SK-N-SH (cell line): Measurements from ENCODE around the gene SLC25A21. TPM values are rescaled to one million over a fixed set of nuclear protein-coding genes. Genes with fewer than 3 reads are reported as not detected.
"Not testable (repeated sequence)": the region's sequence is repeated elsewhere in the genome, so short reads cannot be mapped to it uniquely, and the experiment has no call there.

Experiments used
- CTCF ChIA-PET: fragments of 300-600, 350-600 bp; formaldehyde crosslinking; extraction: SDS; loops from one replicate; lab custom pipeline; 2021; lab: Yijun Ruan, JAX
- POLR2A ChIA-PET: fragments of 350-600 bp; sonication (Branson Sonifier 250); formaldehyde crosslinking; extraction: SDS; loops from one replicate; lab custom pipeline; 2020; ENCODE audit warnings: antibody characterized with exemption, inconsistent platforms; lab: Yijun Ruan, JAX
- DNase-seq: peaks from one replicate; pipeline ENCODE4 v3.0.0; 2012
- H2AFZ ChIP-seq: fragments of 200-600 bp; sonication (generic); 2 replicates; pipeline ENCODE4 v1.8.1; 2016; ENCODE audit warnings: antibody characterized with exemption, mild to moderate bottlenecking, low read depth
- H3F3A ChIP-seq: fragments of 200-600 bp; sonication (generic); replicated peaks from 2 replicates; pipeline ENCODE3; 2016; ENCODE audit warnings: antibody characterized with exemption, mild to moderate bottlenecking; ENCODE audit not compliant: insufficient read depth
- H3K27ac ChIP-seq, 2 experiments: fragments of 200-500 bp in 1 of 2; fragments of 200-600 bp in 1 of 2; sonication (Bioruptor generic) in 1 of 2; sonication (generic), shearing (Covaris generic) in 1 of 2; 2 replicates each; pipeline versions ENCODE4 v1.5.1 to v1.6.1; 2014 to 2016; ENCODE audit warnings: low read depth in 2 of 2, inconsistent platforms in 1 of 2, low read length in 1 of 2, mild to moderate bottlenecking in 1 of 2, mixed read lengths in 1 of 2
- H3K27me3 ChIP-seq: fragments of 200-600 bp; sonication (generic), shearing (Covaris generic); 2 replicates; pipeline ENCODE4 v1.6.1; 2016; ENCODE audit warnings: mixed run types; ENCODE audit not compliant: insufficient read depth
- H3K36me3 ChIP-seq, 2 experiments: fragments of 200-500 bp in 1 of 2; fragments of 200-600 bp in 1 of 2; sonication (Bioruptor generic) in 1 of 2; sonication (generic) in 1 of 2; replicated peaks in 1 of 2; 2 replicates each; pipeline versions ENCODE3 to v1.5.1; 2014 to 2016; ENCODE audit warnings: low read length in 1 of 2, mild to moderate bottlenecking in 1 of 2; ENCODE audit not compliant: insufficient read depth in 2 of 2, control insufficient read depth in 1 of 2
- H3K4me1 ChIP-seq, 2 experiments: fragments of 200-500 bp in 1 of 2; fragments of 200-600 bp in 1 of 2; sonication (Bioruptor generic) in 1 of 2; sonication (generic), shearing (Covaris generic) in 1 of 2; 2 replicates each; pipeline versions ENCODE4 v1.5.1 to v1.6.1; 2014 to 2016; ENCODE audit warnings: low read depth in 1 of 2, low read length in 1 of 2, mixed run types in 1 of 2; ENCODE audit not compliant: insufficient read depth in 2 of 2, control insufficient read depth in 1 of 2
- H3K4me2 ChIP-seq: fragments of 200-600 bp; sonication (generic), shearing (Covaris generic); 2 replicates; pipeline ENCODE4 v1.6.1; 2017; ENCODE audit warnings: mixed run types
- H3K4me3 ChIP-seq, 2 experiments: fragments of 200-500 bp in 1 of 2; fragments of 200-600 bp in 1 of 2; sonication (Bioruptor generic) in 1 of 2; sonication (generic), shearing (Covaris generic) in 1 of 2; 2 replicates each; pipeline versions ENCODE4 v1.5.1 to v1.8.1; 2014 to 2016; ENCODE audit warnings: low read depth in 2 of 2, inconsistent platforms in 1 of 2, low read length in 1 of 2, mild to moderate bottlenecking in 1 of 2, mixed read lengths in 1 of 2, moderate library complexity in 1 of 2
- H3K79me2 ChIP-seq: fragments of 200-600 bp; sonication (generic); 2 replicates; pipeline ENCODE4 v1.8.1; 2017; ENCODE audit warnings: mild to moderate bottlenecking; ENCODE audit not compliant: insufficient read depth
- H3K9ac ChIP-seq: fragments of 200-600 bp; sonication (generic); 2 replicates; pipeline ENCODE4 v1.6.1; 2017; ENCODE audit warnings: mixed run types
- H3K9me2 ChIP-seq: fragments of 200-600 bp; sonication (generic); 2 replicates; pipeline ENCODE4 v1.6.1; 2017; ENCODE audit warnings: mixed run types
- H3K9me3 ChIP-seq: fragments of 200-600 bp; sonication (generic); 2 replicates; pipeline ENCODE4 v1.6.1; 2017; ENCODE audit warnings: mixed run types, mild to moderate bottlenecking, moderate library complexity
- H4K20me1 ChIP-seq: fragments of 200-600 bp; sonication (generic); 2 replicates; pipeline ENCODE4 v1.6.1; 2017; ENCODE audit warnings: mild to moderate bottlenecking, mixed run types; ENCODE audit not compliant: insufficient read depth
- CHD2 ChIP-seq: fragments of 150-350 bp; IDR thresholded peaks from 2 replicates; pipeline ENCODE4 v1.6.1; 2018; ENCODE audit warnings: low read length; ENCODE audit not compliant: partially characterized antibody
- FOXJ3 ChIP-seq: sonication (generic); formaldehyde crosslinking; IDR thresholded peaks from 2 replicates; pipeline ENCODE4 v1.5.1; 2020; ENCODE audit warnings: mild to moderate bottlenecking, missing genetic modification reagents
- GATA2 ChIP-seq: sonication (generic); formaldehyde crosslinking; IDR thresholded peaks from 2 replicates; pipeline ENCODE4 v1.5.0; 2020; ENCODE audit warnings: mild to moderate bottlenecking, missing genetic modification reagents
- JUND ChIP-seq: IDR thresholded peaks from 2 replicates; pipeline ENCODE4 v1.4.0; 2012
- MEF2A ChIP-seq: IDR thresholded peaks from 2 replicates; pipeline ENCODE4 v1.4.0; 2012; ENCODE audit warnings: low read depth, borderline replicate concordance
- NFIC ChIP-seq: IDR thresholded peaks from 2 replicates; pipeline ENCODE4 v1.4.0; 2012; ENCODE audit warnings: borderline replicate concordance
- POLR2AphosphoS5 ChIP-seq: IDR thresholded peaks from 2 replicates; pipeline ENCODE4 v1.6.1; 2012; ENCODE audit warnings: low read depth, low read length
- RXRA ChIP-seq: IDR thresholded peaks from 2 replicates; pipeline ENCODE4 v1.4.0; 2012; ENCODE audit warnings: low read depth, mild to moderate bottlenecking, borderline replicate concordance
- SIN3A ChIP-seq: IDR thresholded peaks from 2 replicates; pipeline ENCODE4 v1.6.1; 2012; ENCODE audit warnings: low read depth, mild to moderate bottlenecking, low read length, moderate library complexity, borderline replicate concordance
- TAF1 ChIP-seq: IDR thresholded peaks from 2 replicates; pipeline ENCODE4 v1.6.1; 2012; ENCODE audit warnings: low read depth, mild to moderate bottlenecking, low read length, moderate library complexity, borderline replicate concordance
- TEAD4 ChIP-seq: IDR thresholded peaks from 2 replicates; pipeline ENCODE4 v1.4.0; 2012; ENCODE audit warnings: mild to moderate bottlenecking, borderline replicate concordance; ENCODE audit not compliant: insufficient read depth
- YY1 ChIP-seq: IDR thresholded peaks from 2 replicates; pipeline ENCODE4 v1.4.0; 2012; ENCODE audit warnings: low read depth, mild to moderate bottlenecking
- WGBS: methylation state at CpG from one replicate; pipeline ENCODE4 v1.1.6; 2017; ENCODE audit warnings: low lambda C conversion rate; 5-methylcytosine and 5-hydroxymethylcytosine counted together
- polyA plus RNA-seq, 3 experiments: library from polyadenylated mRNA; depleted of rRNA; stranded (reverse); fragments of >200 nt; gene quantifications; 2 replicates each; pipeline ENCODE4 v1.2.3, GENCODE V29; 2012
- TF ChIP-seq, protein P1 (sequence below): IDR thresholded peaks from 2 replicates; pipeline ENCODE4 v1.4.0; 2012; ENCODE audit warnings: low read depth, borderline replicate concordance

The SLC25A21 gene
- polyA plus RNA-seq, 1 of the 3 experiments (the other 2 are of a cell fraction) = not detected

DNA sequence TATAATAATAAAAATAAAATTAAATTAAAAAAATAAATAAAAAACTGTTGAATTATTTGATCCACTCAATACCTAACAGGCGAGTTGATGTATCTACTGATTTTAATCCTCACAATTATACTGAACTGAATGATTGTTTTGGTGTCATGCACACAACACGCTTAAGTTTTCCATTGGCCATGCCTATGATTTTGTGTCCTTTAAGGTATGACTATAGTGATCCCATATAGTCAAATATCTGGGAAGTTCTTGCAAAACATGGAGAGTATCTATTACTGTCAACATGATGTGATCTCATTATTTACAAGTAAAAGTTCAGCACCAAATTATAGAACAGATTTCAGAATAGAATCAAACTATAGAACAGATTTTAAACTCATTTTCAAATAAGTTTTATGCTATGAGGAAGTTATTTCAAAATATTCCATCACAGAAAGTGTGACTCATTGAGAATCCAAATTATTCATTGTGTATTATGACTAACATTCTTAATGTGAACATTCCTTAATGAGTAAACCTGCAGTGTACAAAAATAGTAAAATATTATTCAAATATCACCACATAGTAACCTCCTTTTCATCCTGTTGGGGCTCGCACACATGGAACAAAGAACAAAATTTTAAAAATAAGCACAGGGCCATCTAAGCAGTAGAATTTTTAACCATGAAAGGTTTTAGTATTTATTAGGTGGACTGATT, 190.4 kb downstream of the SLC25A21 start:
- Histone ChIP-seq H3K79me2 (no peaks in the 10 kb centered on the region), H3K4me2 (no peak overlapping the region), H3K4me1 (no peaks in the 10 kb centered on the region), H3K9me2 (no peaks in the 10 kb centered on the region), H3K27ac (no peak overlapping the region), H3K27me3 (no peaks in the 10 kb centered on the region), H3F3A (no peaks in the 10 kb centered on the region), H4K20me1 (no peaks in the 10 kb centered on the region), H3K9me3 (no peaks in the 10 kb centered on the region), H3K9ac (no peak overlapping the region), H3K4me3 (no peak overlapping the region), H2AFZ (no peak overlapping the region), H3K36me3 (no peaks in the 10 kb centered on the region)
- 18% methylated on average over 3 of the region's 3 CpGs for WGBS
- ChIA-PET POLR2A (no interaction called here), CTCF (no interaction called here)
- TF ChIP-seq TAF1 (no peak), SIN3A (no peak), RXRA (no peak), MEF2A (no peak), CHD2 (no peak), YY1 (no peak), NFIC (no peak), FOXJ3 (CRISPR knock-in tag) (no peak), TEAD4 (no peak), GATA2 (CRISPR knock-in tag) (no peak), POLR2AphosphoS5 (no peak), JUND (no peak)
- TF ChIP-seq, protein P1, sequence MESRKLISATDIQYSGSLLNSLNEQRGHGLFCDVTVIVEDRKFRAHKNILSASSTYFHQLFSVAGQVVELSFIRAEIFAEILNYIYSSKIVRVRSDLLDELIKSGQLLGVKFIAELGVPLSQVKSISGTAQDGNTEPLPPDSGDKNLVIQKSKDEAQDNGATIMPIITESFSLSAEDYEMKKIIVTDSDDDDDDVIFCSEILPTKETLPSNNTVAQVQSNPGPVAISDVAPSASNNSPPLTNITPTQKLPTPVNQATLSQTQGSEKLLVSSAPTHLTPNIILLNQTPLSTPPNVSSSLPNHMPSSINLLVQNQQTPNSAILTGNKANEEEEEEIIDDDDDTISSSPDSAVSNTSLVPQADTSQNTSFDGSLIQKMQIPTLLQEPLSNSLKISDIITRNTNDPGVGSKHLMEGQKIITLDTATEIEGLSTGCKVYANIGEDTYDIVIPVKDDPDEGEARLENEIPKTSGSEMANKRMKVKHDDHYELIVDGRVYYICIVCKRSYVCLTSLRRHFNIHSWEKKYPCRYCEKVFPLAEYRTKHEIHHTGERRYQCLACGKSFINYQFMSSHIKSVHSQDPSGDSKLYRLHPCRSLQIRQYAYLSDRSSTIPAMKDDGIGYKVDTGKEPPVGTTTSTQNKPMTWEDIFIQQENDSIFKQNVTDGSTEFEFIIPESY = no peak
- no peak for DNase-seq

DNA sequence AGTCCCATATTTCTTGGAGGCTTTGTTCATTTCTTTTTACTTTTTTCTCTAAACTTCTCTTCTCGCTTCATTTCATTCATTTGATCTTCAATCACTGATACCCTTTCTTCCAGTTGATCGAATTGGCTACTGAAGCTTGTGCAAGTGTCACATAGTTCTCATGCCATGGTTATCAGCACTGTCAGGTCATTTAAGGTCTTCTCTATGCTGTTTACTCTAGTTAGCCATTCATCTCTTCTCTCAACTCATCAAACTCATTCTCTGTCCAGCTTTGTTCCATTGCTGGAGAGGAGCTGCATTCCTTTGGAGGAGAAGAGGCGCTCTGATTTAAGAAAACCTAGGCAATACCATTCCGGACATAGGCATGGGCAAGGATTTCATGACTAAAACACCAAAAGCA, 192.0 kb downstream of the SLC25A21 start:
- H3K4me1 ChIP-seq, H3K36me3 ChIP-seq, H3K4me2 ChIP-seq, H3K4me3 ChIP-seq, H3K9me3 ChIP-seq, DNase-seq, POLR2A ChIA-PET, H3K9me2 ChIP-seq, H3K79me2 ChIP-seq, H3F3A ChIP-seq, H3K9ac ChIP-seq, H3K27me3 ChIP-seq, H4K20me1 ChIP-seq, H3K27ac ChIP-seq, H2AFZ ChIP-seq, CTCF ChIA-PET: not testable (repeated sequence)
- 4% methylated on average over 4 of the region's 4 CpGs for WGBS
